ENCODE data around the gene LMNA.

- no peak for TF ChIP-seq EZH2 (IDR thresholded peaks at IDR 0.05; ENCODE audit: borderline replicate concordance, low read depth, low read length, severe bottlenecking)
- no peak for TF ChIP-seq CTCF (IDR thresholded peaks at IDR 0.05; ENCODE audit: borderline replicate concordance, extremely low read depth, low read length, poor library complexity, severe bottlenecking)
Measured at GRCh38 chr1:156167536-156167935, 53.0 kb downstream of the LMNA start.

All from DND-41 (cell line).